HepG2 (cell line): ENCODE data around the gene KANSL1. TPM values are rescaled to one million over a fixed set of nuclear protein-coding genes. Genes with fewer than 3 reads are reported as not detected.

Source experiments
- BCL6 ChIP-seq: IDR thresholded peaks from 2 replicates; pipeline ENCODE4 v1.6.1; 2016; ENCODE audit warnings: missing genetic modification reagents, missing compliant biosample characterization
- CEBPB ChIP-seq: IDR thresholded peaks from 2 replicates; pipeline ENCODE4 v1.6.1; 2011; ENCODE audit warnings: low read depth, low read length, improper control_type of control experiment, borderline replicate concordance
- CEBPG ChIP-seq: IDR thresholded peaks from 2 replicates; pipeline ENCODE4 v1.6.1; 2016
- FOXK2 ChIP-seq: fragments of 450-650 bp; IDR thresholded peaks from 2 replicates; pipeline ENCODE4 v1.6.1; 2016
- FUBP1 ChIP-seq: sonication (generic); formaldehyde crosslinking; IDR thresholded peaks from 2 replicates; pipeline ENCODE4 v1.5.1; 2020; ENCODE audit warnings: missing genetic modification reagents, mild to moderate bottlenecking, borderline replicate concordance
- HOXA3 ChIP-seq: sonication (generic); formaldehyde crosslinking; IDR thresholded peaks from 2 replicates; pipeline ENCODE4 v1.5.0; 2020; ENCODE audit warnings: missing genetic modification reagents
- MAZ ChIP-seq, 2 experiments: sonication (generic) in 1 of 2; formaldehyde crosslinking in 1 of 2; IDR thresholded peaks; 2 replicates each; pipeline versions ENCODE4 v1.5.0 to v1.6.1; 2012 to 2020; ENCODE audit warnings: low read depth in 2 of 2, mild to moderate bottlenecking in 2 of 2, borderline replicate concordance in 1 of 2, improper control_type of control experiment in 1 of 2, low read length in 1 of 2, missing genetic modification reagents in 1 of 2, moderate library complexity in 1 of 2
- MIER3 ChIP-seq: IDR thresholded peaks from 2 replicates; pipeline ENCODE4 v1.6.1; 2016; ENCODE audit warnings: missing compliant biosample characterization, borderline replicate concordance
- MIXL1 ChIP-seq: IDR thresholded peaks from 2 replicates; pipeline ENCODE4 v1.6.1; 2016
- PAX8 ChIP-seq: sonication (generic); formaldehyde crosslinking; IDR thresholded peaks from 2 replicates; pipeline ENCODE4 v1.8.0; 2022; ENCODE audit warnings: mild to moderate bottlenecking, missing genetic modification reagents, borderline replicate concordance
- REXO4 ChIP-seq: sonication (generic); formaldehyde crosslinking; IDR thresholded peaks from 2 replicates; pipeline ENCODE4 v1.8.0; 2022; ENCODE audit warnings: missing genetic modification reagents, mild to moderate bottlenecking, borderline replicate concordance
- RFX5 ChIP-seq: IDR thresholded peaks from 2 replicates; pipeline ENCODE4 v1.6.1; 2011; ENCODE audit warnings: low read depth, low read length, improper control_type of control experiment
- SSRP1 ChIP-seq: IDR thresholded peaks from 2 replicates; pipeline ENCODE4 v1.6.1; 2016; ENCODE audit warnings: control low read depth
- TEAD3 ChIP-seq: optimal IDR thresholded peaks from 2 replicates; pipeline ENCODE3; 2016; ENCODE audit warnings: borderline replicate concordance
- XRCC5 ChIP-seq: fragments of 200-400 bp; formaldehyde crosslinking; optimal IDR thresholded peaks from 2 replicates; pipeline ENCODE3; 2017; ENCODE audit warnings: mild to moderate bottlenecking, low read length
- YEATS2 ChIP-seq: sonication (generic); formaldehyde crosslinking; IDR thresholded peaks from 2 replicates; pipeline ENCODE4 v1.4.0; 2020; ENCODE audit warnings: missing genetic modification reagents, borderline replicate concordance
- ZBTB7B ChIP-seq: sonication (generic); formaldehyde crosslinking; IDR thresholded peaks from 2 replicates; pipeline ENCODE4 v1.4.0; 2020; ENCODE audit warnings: missing genetic modification reagents
- ZFP36L1 ChIP-seq: sonication (generic); formaldehyde crosslinking; IDR thresholded peaks from 2 replicates; pipeline ENCODE4 v1.8.0; 2022; ENCODE audit warnings: mild to moderate bottlenecking, missing genetic modification reagents, moderate library complexity
- ZMYM4 ChIP-seq: sonication (generic); formaldehyde crosslinking; IDR thresholded peaks from 2 replicates; pipeline ENCODE4 v1.8.1; 2023; ENCODE audit warnings: mild to moderate bottlenecking, missing genetic modification reagents
- ZNF124 ChIP-seq: sonication (generic); formaldehyde crosslinking; IDR thresholded peaks from 2 replicates; pipeline ENCODE4 v1.4.0; 2020; ENCODE audit warnings: missing genetic modification reagents
- ZNF253 ChIP-seq: sonication (generic); formaldehyde crosslinking; IDR thresholded peaks from 2 replicates; pipeline ENCODE4 v1.8.0; 2022; ENCODE audit warnings: mild to moderate bottlenecking, missing genetic modification reagents, borderline replicate concordance
- ZNF3 ChIP-seq: IDR thresholded peaks from 2 replicates; pipeline ENCODE4 v1.7.0; 2017; ENCODE audit warnings: inconsistent platforms
- ZNF644 ChIP-seq: IDR thresholded peaks from 2 replicates; pipeline ENCODE4 v1.6.1; 2016; ENCODE audit warnings: low read depth
- ZNF850 ChIP-seq: sonication (generic); formaldehyde crosslinking; conservative IDR thresholded peaks from 2 replicates; pipeline ENCODE4 v1.9.0; 2021; ENCODE audit warnings: mild to moderate bottlenecking, missing genetic modification reagents
- ZNF879 ChIP-seq: sonication (generic); formaldehyde crosslinking; IDR thresholded peaks from 2 replicates; pipeline ENCODE4 v1.8.1; 2023; ENCODE audit warnings: missing genetic modification reagents
- ZSCAN29 ChIP-seq: sonication (generic); formaldehyde crosslinking; conservative IDR thresholded peaks from 2 replicates; pipeline ENCODE4 v1.4.0; 2020; ENCODE audit warnings: mild to moderate bottlenecking, missing genetic modification reagents
- polyA plus RNA-seq, 8 experiments: library from polyadenylated mRNA; depleted of rRNA in 3 of 8; stranded (reverse) in 7 of 8; unstranded in 1 of 8; fragments of >200 nt; fragmentation: Illumina TruSeq in 4 of 8; extraction: Trizol in 4 of 8; gene quantifications; 2 replicates each; pipeline versions ENCODE4 v1.2.1 to v1.2.3, GENCODE V29; 2011 to 2016; ENCODE audit warnings: low read depth in 4 of 8, missing spikeins in 1 of 8, mixed read lengths in 1 of 8; ENCODE audit not compliant: insufficient read depth in 1 of 8
- total RNA-seq, 5 experiments: library from RNA; depleted of rRNA; stranded (reverse); fragments of >200 nt; fragmentation: Illumina TruSeq; extraction: Trizol; gene quantifications; 2 replicates each; pipeline ENCODE4 v1.2.3, GENCODE V29; 2016; ENCODE audit warnings: low read depth in 1 of 5
- TF ChIP-seq, protein P1 (sequence below): sonication (generic); formaldehyde crosslinking; IDR thresholded peaks from 2 replicates; pipeline ENCODE4 v1.5.1; 2020; ENCODE audit warnings: missing genetic modification reagents, mild to moderate bottlenecking, borderline replicate concordance
- TF ChIP-seq, protein P2 (sequence below): sonication (generic); formaldehyde crosslinking; IDR thresholded peaks from 2 replicates; pipeline ENCODE4 v1.5.0; 2020; ENCODE audit warnings: mild to moderate bottlenecking, missing genetic modification reagents

Gene KANSL1
- total and polyA plus RNA-seq, 2 of the 13 experiments (the other 11 are each of a cell fraction or from before 2014, with no cell fraction given): 24.0 to 59.6 TPM

DNA sequence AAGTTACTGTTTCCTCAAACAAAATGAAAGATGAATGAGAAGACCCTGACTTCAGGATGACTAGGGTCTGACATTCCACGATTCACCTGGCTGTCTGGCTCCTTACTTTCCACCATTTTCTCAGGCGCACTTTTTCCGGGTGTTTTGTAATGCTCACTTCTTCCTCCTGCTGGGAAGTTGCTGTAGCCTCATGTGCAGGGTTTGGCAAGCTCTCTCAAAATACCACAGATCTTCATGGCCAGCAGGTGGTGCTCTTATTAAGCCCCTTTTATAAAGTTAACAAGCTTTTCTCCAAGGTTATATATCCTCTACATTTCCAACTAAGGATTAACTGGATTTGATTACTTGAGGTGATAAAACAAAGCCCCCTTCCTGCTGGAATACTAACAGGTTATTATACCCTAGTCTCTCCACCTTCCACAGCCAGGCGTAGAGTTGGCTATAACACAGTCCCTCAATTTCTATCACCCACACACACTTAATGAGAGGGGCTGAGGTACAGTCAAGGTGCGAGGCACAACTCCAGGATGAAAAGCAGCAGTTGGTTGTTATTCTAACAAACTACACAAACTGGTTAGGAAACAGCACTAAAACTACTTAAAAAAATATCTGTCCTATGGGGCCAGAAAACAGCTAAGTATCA is 148.8 kb downstream of the KANSL1 start (continued):
- TF ChIP-seq, protein P1, sequence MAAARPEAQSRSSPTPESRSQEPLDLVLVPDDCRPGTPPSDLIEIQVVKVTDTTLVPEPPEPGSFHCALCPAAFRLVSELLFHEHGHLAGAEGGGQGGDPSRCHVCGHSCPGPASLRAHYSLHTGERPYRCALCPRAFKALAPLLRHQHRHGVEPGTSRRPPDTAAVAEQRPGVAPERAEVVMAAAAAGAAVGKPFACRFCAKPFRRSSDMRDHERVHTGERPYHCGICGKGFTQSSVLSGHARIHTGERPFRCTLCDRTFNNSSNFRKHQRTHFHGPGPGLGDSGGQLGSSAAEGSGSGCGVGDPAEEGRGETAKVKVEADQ (CRISPR knock-in tag): no peak
- TF ChIP-seq HOXA3 (CRISPR knock-in tag) (peak; percentile 81), FOXK2 (no peak), PAX8 (no peak), TEAD3 (CRISPR knock-in tag) (peak; percentile 79), ZNF850 (CRISPR knock-in tag) (no peak), MIXL1 (CRISPR knock-in tag) (peak; percentile 61; the same call in 1 of the 2 replicates), ZFP36L1 (CRISPR knock-in tag) (no peak), XRCC5 (peak; percentile 50), SSRP1 (no peak), YEATS2 (CRISPR knock-in tag) (peak; percentile 54; the same call in 1 of the 2 replicates), ZNF124 (CRISPR knock-in tag) (0 out of 2 replicates have a peak, but pooled peaks have one; percentile 39), BCL6 (CRISPR knock-in tag) (0 out of 2 replicates have a peak, but pooled peaks have one; percentile 8), REXO4 (no peak), ZNF253 (CRISPR knock-in tag) (no peak), ZNF3 (CRISPR knock-in tag) (no peak), ZMYM4 (CRISPR knock-in tag) (peak; percentile 25; the same call in 1 of the 2 replicates), CEBPG (CRISPR knock-in tag) (peak; percentile 29; the same call in 1 of the 2 replicates), ZBTB7B (CRISPR knock-in tag) (0 out of 2 replicates have a peak, but pooled peaks have one; percentile 29), RFX5 (no peak), ZSCAN29 (CRISPR knock-in tag) (no peak), MIER3 (CRISPR knock-in tag) (no peak), ZNF879 (CRISPR knock-in tag) (no peak), CEBPB (no peak; the same call in 1 of the 2 replicates), FUBP1 (CRISPR knock-in tag) (no peak), MAZ (IDR thresholded peaks at IDR 0.05; ENCODE audit: borderline replicate concordance, low read depth, low read length) (no peak), MAZ (CRISPR knock-in tag; IDR thresholded peaks at IDR 0.05; ENCODE audit: low read depth) (peak; percentile 45; the same call in 1 of the 2 replicates), ZNF644 (CRISPR knock-in tag) (no peak)
- TF ChIP-seq, protein P2, sequence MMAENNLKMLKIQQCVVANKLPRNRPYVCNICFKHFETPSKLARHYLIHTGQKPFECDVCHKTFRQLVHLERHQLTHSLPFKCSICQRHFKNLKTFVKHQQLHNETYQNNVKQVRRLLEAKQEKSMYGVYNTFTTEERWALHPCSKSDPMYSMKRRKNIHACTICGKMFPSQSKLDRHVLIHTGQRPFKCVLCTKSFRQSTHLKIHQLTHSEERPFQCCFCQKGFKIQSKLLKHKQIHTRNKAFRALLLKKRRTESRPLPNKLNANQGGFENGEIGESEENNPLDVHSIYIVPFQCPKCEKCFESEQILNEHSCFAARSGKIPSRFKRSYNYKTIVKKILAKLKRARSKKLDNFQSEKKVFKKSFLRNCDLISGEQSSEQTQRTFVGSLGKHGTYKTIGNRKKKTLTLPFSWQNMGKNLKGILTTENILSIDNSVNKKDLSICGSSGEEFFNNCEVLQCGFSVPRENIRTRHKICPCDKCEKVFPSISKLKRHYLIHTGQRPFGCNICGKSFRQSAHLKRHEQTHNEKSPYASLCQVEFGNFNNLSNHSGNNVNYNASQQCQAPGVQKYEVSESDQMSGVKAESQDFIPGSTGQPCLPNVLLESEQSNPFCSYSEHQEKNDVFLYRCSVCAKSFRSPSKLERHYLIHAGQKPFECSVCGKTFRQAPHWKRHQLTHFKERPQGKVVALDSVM (CRISPR knock-in tag): no peak
